DOHH2 (cell line): ENCODE results near the gene TBC1D16.

ENCODE experiments used
- EZH2phosphoT487 ChIP-seq: fragments of 200-600 bp; sonication (generic); IDR thresholded peaks from 2 replicates; pipeline ENCODE4 v1.6.1; 2017; ENCODE audit warnings: borderline replicate concordance, mild to moderate bottlenecking, antibody characterized with exemption, low read length, moderate library complexity, mixed read lengths
- TF ChIP-seq, protein P1 (sequence below): fragments of 200-600 bp; sonication (generic); IDR thresholded peaks from one replicate; pipeline ENCODE4 v1.5.1; 2014; ENCODE audit warnings: antibody characterized with exemption, mild to moderate bottlenecking, low read depth, low read length; ENCODE audit not compliant: poor library complexity, severe bottlenecking

DNA sequence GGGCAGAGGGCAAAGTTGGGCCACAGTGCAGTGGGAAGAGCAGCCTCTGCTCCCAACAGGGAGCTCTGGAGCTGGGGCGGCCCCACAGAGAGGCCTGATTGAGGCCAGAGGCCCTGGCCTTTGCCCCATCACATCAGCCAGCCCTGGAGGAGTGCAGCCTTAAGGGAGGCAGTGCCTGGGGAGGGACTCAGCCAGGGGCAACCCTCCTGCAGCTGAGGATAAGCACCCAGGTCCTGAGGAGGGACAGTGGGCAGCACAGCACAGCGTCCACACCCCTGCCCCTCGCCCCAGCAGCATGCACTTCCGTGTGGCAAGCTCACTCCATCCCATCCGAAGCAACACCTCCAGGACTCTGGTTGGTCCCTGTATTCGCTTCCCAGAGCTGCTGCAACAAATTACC, 134.5 kb downstream of the TBC1D16 start:
- TF ChIP-seq, protein P1, sequence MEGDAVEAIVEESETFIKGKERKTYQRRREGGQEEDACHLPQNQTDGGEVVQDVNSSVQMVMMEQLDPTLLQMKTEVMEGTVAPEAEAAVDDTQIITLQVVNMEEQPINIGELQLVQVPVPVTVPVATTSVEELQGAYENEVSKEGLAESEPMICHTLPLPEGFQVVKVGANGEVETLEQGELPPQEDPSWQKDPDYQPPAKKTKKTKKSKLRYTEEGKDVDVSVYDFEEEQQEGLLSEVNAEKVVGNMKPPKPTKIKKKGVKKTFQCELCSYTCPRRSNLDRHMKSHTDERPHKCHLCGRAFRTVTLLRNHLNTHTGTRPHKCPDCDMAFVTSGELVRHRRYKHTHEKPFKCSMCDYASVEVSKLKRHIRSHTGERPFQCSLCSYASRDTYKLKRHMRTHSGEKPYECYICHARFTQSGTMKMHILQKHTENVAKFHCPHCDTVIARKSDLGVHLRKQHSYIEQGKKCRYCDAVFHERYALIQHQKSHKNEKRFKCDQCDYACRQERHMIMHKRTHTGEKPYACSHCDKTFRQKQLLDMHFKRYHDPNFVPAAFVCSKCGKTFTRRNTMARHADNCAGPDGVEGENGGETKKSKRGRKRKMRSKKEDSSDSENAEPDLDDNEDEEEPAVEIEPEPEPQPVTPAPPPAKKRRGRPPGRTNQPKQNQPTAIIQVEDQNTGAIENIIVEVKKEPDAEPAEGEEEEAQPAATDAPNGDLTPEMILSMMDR, result no peak
- no peak for TF ChIP-seq EZH2phosphoT487
